ENCODE results near the gene ACER1. TPM values are rescaled to one million over a fixed set of nuclear protein-coding genes. Genes with fewer than 3 reads are reported as not detected.

The ACER1 gene, protein sequence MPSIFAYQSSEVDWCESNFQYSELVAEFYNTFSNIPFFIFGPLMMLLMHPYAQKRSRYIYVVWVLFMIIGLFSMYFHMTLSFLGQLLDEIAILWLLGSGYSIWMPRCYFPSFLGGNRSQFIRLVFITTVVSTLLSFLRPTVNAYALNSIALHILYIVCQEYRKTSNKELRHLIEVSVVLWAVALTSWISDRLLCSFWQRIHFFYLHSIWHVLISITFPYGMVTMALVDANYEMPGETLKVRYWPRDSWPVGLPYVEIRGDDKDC
- not detected for total RNA-seq

DNA sequence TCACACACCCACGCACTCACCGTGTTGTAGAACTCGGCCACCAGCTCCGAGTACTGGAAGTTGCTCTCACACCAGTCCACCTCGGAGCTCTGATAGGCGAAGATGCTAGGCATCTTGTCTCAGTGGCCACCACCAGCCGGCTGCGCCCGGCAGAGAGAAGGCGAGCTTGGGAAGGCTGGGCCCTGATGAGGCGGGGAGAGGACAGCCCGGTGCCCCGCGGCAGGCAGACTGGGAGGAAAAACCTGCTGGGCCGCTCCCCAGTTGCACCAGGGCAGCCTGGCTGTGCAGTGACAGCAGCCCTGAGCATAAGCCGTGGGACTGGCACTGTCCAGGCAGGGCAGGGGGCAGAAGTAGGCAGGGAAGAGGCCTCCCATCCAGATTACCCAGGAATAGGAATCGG lies at the start of gene ACER1:
ACER1 (minus strand) TSS at position 174 of the 400 bp plus-strand sequence; CDS start at position 113, 61 bp downstream.
- TF ChIP-seq, protein P1, sequence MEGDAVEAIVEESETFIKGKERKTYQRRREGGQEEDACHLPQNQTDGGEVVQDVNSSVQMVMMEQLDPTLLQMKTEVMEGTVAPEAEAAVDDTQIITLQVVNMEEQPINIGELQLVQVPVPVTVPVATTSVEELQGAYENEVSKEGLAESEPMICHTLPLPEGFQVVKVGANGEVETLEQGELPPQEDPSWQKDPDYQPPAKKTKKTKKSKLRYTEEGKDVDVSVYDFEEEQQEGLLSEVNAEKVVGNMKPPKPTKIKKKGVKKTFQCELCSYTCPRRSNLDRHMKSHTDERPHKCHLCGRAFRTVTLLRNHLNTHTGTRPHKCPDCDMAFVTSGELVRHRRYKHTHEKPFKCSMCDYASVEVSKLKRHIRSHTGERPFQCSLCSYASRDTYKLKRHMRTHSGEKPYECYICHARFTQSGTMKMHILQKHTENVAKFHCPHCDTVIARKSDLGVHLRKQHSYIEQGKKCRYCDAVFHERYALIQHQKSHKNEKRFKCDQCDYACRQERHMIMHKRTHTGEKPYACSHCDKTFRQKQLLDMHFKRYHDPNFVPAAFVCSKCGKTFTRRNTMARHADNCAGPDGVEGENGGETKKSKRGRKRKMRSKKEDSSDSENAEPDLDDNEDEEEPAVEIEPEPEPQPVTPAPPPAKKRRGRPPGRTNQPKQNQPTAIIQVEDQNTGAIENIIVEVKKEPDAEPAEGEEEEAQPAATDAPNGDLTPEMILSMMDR (IDR thresholded peaks at IDR 0.05): no peak
- ATAC-seq (ENCODE audit: low FRiP score) (no peak), DNase-seq (ENCODE audit: low spot score) (no peak)

GRCh38 chr19:6383188-6383587 lies 49.8 kb upstream of the ACER1 start:
- no peak for ATAC-seq (ENCODE audit: low FRiP score)
- DNase-seq (ENCODE audit: low spot score): no peak
- TF ChIP-seq, protein P1 (IDR thresholded peaks at IDR 0.05): no peak

DNA sequence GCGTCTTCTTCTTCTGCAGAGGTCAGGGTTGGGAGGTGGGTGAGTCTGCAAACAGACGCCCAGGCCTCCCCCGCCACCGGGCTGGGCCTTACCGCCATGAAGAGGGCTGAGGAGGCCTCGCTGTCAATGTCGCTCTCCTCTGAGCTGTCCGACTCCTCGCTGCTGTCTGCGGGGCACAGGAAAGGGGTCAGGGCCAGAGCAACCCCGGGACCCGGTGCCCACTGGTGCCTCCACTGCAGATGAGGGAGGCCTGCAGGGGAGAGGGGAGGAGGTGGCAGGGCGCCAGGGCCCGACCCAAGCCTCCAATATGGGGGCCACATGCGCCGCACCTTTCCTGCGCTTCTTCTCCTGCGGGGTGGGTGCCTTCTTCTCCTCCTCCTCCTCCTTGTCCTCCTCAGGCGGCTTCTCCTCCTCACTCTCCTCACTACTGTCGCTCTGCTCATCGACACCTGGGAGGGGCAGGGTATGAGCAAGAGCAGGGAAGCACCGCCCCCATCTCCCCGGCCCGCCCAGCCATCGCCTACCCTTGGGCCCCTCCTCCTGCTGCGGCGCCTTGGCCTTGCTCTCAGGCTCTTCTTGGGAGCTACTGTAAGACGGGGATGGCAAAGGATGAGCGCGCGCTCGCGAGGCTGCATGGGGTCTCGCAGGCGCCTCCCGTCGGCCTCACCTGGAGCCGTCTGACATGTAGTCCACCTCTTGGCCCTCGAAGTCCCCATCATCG lies 47.8 kb upstream of the ACER1 start:
- DNase-seq (ENCODE audit: low spot score): no peak
- ATAC-seq (ENCODE audit: low FRiP score): no peak
- TF ChIP-seq, protein P1 (IDR thresholded peaks at IDR 0.05): no peak

DNA sequence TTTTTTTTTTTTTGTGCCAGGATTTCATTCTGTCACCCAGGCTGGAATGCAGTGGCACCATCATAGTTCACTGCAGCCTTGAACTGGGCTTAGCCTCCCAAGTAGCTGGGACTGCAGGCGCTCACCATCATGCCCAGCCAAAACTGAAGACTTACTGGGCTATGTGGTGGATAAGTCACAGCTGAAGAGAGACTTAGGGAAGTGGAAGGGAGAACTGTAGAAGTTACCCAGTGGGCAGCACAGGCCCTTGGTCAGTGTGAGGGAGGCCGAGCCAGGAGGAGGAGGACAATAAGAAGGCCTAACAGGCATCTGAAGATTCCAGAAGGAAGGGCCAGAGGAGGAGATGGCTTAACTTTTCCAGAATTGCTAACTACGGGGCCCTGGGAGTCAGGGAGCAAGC lies 46.3 kb upstream of the ACER1 start:
- TF ChIP-seq, protein P1 (IDR thresholded peaks at IDR 0.05): no peak
- ATAC-seq (ENCODE audit: low FRiP score) (no peak), DNase-seq (ENCODE audit: low spot score) (no peak)

DNA sequence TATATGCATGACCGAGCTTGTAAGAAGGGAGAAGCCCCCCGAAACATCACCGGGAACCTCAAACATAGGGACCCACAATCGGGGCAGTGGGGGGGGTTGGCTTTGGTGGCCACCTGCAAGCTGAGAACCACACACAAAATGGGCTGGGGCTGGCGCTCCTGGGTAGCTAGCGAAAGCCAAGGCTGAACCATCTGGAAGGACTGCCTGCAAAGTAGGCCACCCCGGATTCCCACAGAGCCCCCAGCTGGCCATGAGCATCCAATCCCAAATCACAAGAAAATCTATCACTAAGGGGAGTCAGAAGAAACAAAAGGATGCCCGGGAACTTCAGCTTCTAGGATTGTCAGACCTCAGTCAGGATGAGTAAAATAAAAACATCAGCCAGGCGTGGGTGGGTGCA lies 45.1 kb upstream of the ACER1 start:
- DNase-seq (ENCODE audit: low spot score) (no peak), ATAC-seq (ENCODE audit: low FRiP score) (no peak)
- TF ChIP-seq, protein P1 (IDR thresholded peaks at IDR 0.05): no peak

DNA sequence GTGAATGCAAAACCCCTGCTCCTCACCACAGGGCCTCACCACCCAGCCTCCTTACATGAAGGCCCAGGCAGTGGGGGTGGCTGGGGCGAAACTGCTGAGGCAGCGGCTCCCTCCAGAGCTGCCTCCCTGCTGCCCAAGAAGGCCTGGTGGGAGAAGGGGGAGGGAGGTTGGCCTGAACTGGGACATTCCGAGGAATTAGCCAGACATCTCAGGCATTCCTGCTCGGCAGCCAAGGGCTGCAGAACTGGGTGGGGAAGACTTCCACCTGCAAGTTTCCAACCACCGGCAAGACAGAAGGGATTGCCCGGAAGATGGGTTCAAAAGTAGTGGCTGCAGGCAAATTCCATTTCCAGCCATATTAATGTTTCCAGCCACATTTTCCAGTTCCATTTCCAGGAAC lies 44.6 kb upstream of the ACER1 start:
- ATAC-seq (ENCODE audit: low FRiP score): no peak
- DNase-seq (ENCODE audit: low spot score): no peak
- TF ChIP-seq, protein P1 (IDR thresholded peaks at IDR 0.05): no peak
